ENCODE data around the gene KIAA1217.

DNA sequence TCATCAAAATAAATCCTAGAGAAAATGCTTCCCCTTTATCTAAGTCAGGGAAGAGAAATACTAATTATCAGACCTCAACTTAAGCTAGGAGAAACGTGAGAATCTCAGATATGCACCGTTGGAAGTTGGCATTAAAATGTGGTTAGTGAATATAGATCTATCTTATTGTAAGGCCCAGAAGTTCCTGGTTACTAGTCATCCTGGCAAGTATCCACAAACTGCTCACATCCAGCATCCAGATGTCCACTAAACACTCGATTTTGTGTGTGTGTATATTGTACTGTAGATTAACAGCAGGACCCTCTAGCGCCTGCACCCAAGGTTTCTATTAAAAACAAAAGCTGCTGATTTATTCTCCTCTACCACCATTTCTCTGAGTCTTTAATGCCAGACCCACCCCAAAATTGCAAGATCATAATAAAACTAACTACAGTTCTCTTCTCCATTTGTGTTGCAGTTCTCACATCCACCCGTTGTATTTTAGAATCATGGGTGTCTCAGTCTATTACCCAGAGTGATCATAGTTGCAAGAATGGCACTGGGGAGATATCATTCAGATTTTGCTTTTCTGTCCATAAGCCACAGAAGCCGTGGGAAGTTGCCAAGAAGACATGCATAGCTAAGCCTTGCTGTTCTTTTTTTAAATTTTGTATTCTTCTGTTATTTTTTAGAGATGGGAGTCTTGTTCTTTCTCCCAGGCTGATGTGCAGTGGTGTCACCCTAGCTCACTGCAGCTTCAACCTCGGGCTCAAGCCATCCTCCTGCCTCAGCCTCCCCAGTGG lies 165.4 kb downstream of the KIAA1217 start:
- TF ChIP-seq ZFX (IDR thresholded peaks at IDR 0.05) (no peak), CTCF (conservative IDR thresholded peaks at IDR 0.05) (no peak)
